Adrenal gland (tissue), 12 donors: ENCODE results near the gene INPP4A. TPM values are rescaled to one million over a fixed set of nuclear protein-coding genes. Genes with fewer than 3 reads are reported as not detected.

Experiments
- DNase-seq, 7 donors: peaks; one replicate each; pipeline ENCODE4 v3.0.0-alpha.2; 2019 to 2020
- H3K27ac ChIP-seq, 5 donors: fragments of 200-600 bp; sonication (generic) in 4 of 5; 1 replicate in 3 of 5; 2 replicates in 2 of 5; pipeline versions ENCODE4 v1.5.1 to v1.8.0; 2016 to 2020; ENCODE audit warnings: mild to moderate bottlenecking in 1 of 5
- H3K27me3 ChIP-seq: fragments of 200-600 bp; 2 replicates; pipeline ENCODE4 v1.8.0; 2021
- H3K36me3 ChIP-seq, 2 donors: fragments of 200-600 bp; replicated peaks in 1 of 2; 1 replicate in 1 of 2; 2 replicates in 1 of 2; pipeline versions ENCODE4 v1.5.1 to v1.8.0; 2018 to 2022
- H3K4me1 ChIP-seq, 2 donors: fragments of 200-600 bp; replicated peaks in 1 of 2; 1 replicate in 1 of 2; 2 replicates in 1 of 2; pipeline versions ENCODE4 v1.5.1 to v1.8.0; 2018 to 2021
- H3K4me3 ChIP-seq, 4 donors: fragments of 200-600 bp; sonication (generic) in 3 of 4; one replicate each; pipeline ENCODE4 v1.5.1; 2016 to 2018
- H3K9me3 ChIP-seq, 3 donors: fragments of 200-600 bp; sonication (generic) in 1 of 3; replicated peaks in 1 of 3; 1 replicate in 2 of 3; 2 replicates in 1 of 3; pipeline versions ENCODE4 v1.5.1 to v1.8.0; 2016 to 2021
- CTCF ChIP-seq, 6 experiments: fragments of 450-650 bp in 4 of 6; fragments of 200-600 bp in 2 of 6; sonication (generic) in 1 of 6; IDR thresholded peaks; 1 replicate in 5 of 6; 2 replicates in 1 of 6; pipeline versions ENCODE4 v1.5.1 to v1.8.0; 2016 to 2021; ENCODE audit warnings: antibody characterized with exemption in 6 of 6, mild to moderate bottlenecking in 2 of 6, moderate library complexity in 1 of 6
- POLR2A ChIP-seq, 2 donors: fragments of 450-650 bp; IDR thresholded peaks; one replicate each; pipeline ENCODE4 v1.6.1; 2017; ENCODE audit warnings: antibody characterized with exemption in 2 of 2, mild to moderate bottlenecking in 2 of 2, moderate library complexity in 1 of 2
- WGBS, 4 donors: extraction: QIAGEN DNeasy Blood & Tissue Kit in 2 of 4; methylation state at CpG; one replicate each; pipeline versions ENCODE4 v1.1.5 to v1.1.7; 2013 to 2017; 5-methylcytosine and 5-hydroxymethylcytosine counted together
- intact Hi-C, 2 donors: fragments of 100-400 bp; cut with DNase I; formaldehyde crosslinking; loops; one replicate each; pipeline versions ENCODE4 v1.14.1 to v1.15.0; 2022 to 2023
- polyA plus RNA-seq, 3 donors: library from polyadenylated mRNA; stranded (reverse); fragments of 200-250 nt in 2 of 3; fragments of 350-450 nt in 1 of 3; fragmentation: Illumina TruSeq in 1 of 3; extraction: RNeasy Lipid Tissue Mini Kit (QIAGEN cat#74804) in 1 of 3; gene quantifications; one replicate each; pipeline ENCODE4 v1.2.3, GENCODE V29; 2013 to 2014
- total RNA-seq, 9 donors: library from RNA; depleted of rRNA in 4 of 9; stranded (reverse); fragments of >200 nt in 4 of 9; fragments of 120-200 nt in 1 of 9; fragmentation: NEBNext Ultra II Directional in 1 of 9; extraction: Animal tissue kit (Norgen Biotek cat#: 25700) in 1 of 9; gene quantifications; one replicate each; pipeline versions ENCODE4 v1.1.0 to v1.2.4, GENCODE V29; 2013 to 2023
- donor health status: healthy with polysubstance abuse.
- donor health status: Bipolar disorder and iron deficiency.
- donor health status: DM: yes; HTN: yes; CAD: no.
- donor health status: DM: no; HTN: no; CAD: no.
- donor health status: DM: no; HTN: no; CAD: no.
- donor health status: DM: yes; HTN: yes; CAD: no.

INPP4A gene
- total and polyA plus RNA-seq, 12 donors, result 8.8 to 40.5 (median 27.3) TPM

- no peaks in the 10 kb centered on the region for H3K36me3 ChIP-seq
- H3K4me1 ChIP-seq, result peaks cover 9 to 24% of the 10 kb centered on the region in 2 donors
- peak in 1 of 7 donors; percentile 13 for DNase-seq
- TF ChIP-seq CTCF (IDR thresholded peaks at IDR 0.05) (no peak), POLR2A (IDR thresholded peaks at IDR 0.05) (no peak)
- H3K4me3 ChIP-seq, result no peak overlapping the region
- H3K27me3 ChIP-seq, result no peaks in the 10 kb centered on the region
- WGBS, 4 donors, result 68 to 81% (median 77%) methylated on average over 2 to 5 of the region's 5 CpGs
- intact Hi-C loops, result no loop called here
- no peaks in the 10 kb centered on the region for H3K9me3 ChIP-seq
- no peak overlapping the region for H3K27ac ChIP-seq
These were observed 27.5 kb downstream of the INPP4A start for GRCh38 chr2:98472132-98472650.

DNA sequence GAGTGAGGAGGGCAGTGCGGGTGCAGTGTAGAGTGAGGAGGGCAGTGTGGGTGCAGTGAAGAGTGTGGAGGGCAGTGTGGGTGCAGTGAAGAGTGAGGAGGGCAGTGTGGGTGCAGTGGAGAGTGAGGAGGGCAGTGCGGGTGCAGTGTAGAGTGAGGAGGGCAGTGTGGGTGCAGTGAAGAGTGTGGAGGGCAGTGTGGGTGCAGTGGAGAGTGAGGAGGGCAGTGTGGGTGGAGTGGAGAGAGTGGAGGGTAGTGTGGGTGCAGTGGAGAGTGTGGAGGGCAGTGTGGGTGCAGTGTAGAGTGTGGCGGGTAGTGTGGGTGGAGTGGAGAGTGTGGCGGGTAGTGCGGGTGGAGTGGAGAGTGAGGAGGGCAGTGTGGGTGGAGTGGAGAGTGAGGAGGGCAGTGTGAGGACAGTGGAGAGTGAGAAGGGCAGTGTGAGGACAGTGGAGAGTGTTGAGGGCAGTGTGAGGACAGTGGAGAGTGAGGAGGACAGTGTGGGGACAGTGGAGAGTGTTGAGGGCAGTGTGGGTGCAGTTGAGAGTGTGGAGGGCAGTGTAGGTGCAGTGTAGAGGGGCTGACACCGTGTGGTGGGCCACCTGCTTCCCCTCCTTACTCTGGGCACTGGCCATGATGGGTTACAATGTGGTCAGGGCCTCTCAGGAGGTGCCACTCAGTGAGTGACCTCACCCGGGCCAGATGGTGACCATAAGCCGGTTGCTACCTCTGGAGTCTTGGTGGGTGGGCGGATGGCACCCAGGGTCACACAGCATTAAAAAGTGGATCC lies 28.5 kb downstream of the INPP4A start:
- no peak overlapping the region for H3K27ac ChIP-seq
- peaks cover 9 to 26% of the 10 kb centered on the region in 2 donors for H3K4me1 ChIP-seq
- H3K4me3 ChIP-seq, result no peak overlapping the region
- intact Hi-C loops, result no loop called here
- no peaks in the 10 kb centered on the region for H3K27me3 ChIP-seq
- no peak for TF ChIP-seq POLR2A (IDR thresholded peaks at IDR 0.05)
- TF ChIP-seq CTCF (IDR thresholded peaks at IDR 0.05), result no peak
- 83 to 91% (median 89%) methylated on average over 9 of the region's 9 CpGs for WGBS, 4 donors
- no peaks in the 10 kb centered on the region for H3K36me3 ChIP-seq
- DNase-seq, result no peak
- H3K9me3 ChIP-seq, result no peaks in the 10 kb centered on the region

DNA sequence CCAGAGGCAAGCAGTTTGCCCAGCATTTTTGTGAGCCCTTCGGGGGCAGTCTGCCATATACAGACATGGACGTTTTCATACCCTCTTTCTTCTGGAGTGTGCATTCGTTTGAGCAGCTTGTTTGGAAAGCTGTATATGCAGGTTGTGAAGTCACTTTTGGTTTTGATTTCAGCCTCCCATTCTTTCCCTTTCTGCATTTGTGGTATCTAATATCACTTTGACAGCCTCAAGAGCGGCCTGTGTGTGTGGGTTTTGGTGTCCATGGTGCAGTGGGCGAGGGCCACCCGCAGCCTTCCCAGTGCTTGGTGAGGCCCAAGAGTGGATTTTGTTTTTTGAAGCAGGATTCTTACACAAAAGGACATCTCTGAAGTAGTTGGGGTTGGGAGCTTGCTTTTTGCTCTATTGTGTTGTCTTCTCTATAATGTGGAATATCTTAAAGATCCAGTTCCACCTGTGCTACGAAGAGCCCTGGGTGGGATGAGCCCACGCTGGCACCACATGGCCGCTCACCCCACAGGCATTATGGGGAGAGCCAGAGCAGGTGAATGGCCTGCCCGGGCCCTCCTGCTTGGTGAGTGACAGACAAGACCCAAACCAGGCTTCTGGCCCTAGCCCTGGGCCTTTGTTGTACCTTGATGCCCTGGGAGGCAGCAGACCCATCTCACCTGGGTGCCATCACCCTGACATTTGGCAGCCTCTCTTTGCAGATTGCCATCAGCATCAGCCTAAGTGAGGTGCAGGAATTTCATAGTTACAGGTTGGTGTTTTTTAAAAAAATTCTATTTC lies 29.5 kb downstream of the INPP4A start:
- 80 to 87% (median 84%) methylated on average over 10 of the region's 10 CpGs for WGBS, 4 donors
- intact Hi-C loops, result no loop called here
- Histone ChIP-seq H3K36me3 (no peaks in the 10 kb centered on the region), H3K4me3 (no peak overlapping the region), H3K27me3 (no peaks in the 10 kb centered on the region), H3K4me1 (peaks cover 9 to 36% of the 10 kb centered on the region in 2 donors), H3K27ac (no peak overlapping the region), H3K9me3 (no peaks in the 10 kb centered on the region)
- DNase-seq, result no peak
- TF ChIP-seq POLR2A (IDR thresholded peaks at IDR 0.05) (no peak), CTCF (IDR thresholded peaks at IDR 0.05) (no peak)

GRCh38 chr2:98474979-98475632 lies 30.4 kb downstream of the INPP4A start:
- peaks cover 18 to 43% of the 10 kb centered on the region in 2 donors for H3K4me1 ChIP-seq
- H3K27ac ChIP-seq, result no peak overlapping the region
- no peak for DNase-seq
- TF ChIP-seq POLR2A (IDR thresholded peaks at IDR 0.05) (no peak), CTCF (IDR thresholded peaks at IDR 0.05) (no peak)
- no peaks in the 10 kb centered on the region for H3K9me3 ChIP-seq
- H3K36me3 ChIP-seq, result no peaks in the 10 kb centered on the region
- H3K27me3 ChIP-seq, result no peaks in the 10 kb centered on the region
- H3K4me3 ChIP-seq, result no peak overlapping the region
- intact Hi-C loops, result no loop called here
- WGBS, 4 donors, result 92 to 96% (median 93%) methylated on average over 5 of the region's 5 CpGs
